GM18861 (cell line): ENCODE measurements around the gene GARNL3.

Experiments used
- ATAC-seq: cut with Tn5 transposase; IDR thresholded peaks from one replicate; pipeline ENCODE4 v1.9.1; 2021; ENCODE audit not compliant: unreplicated experiment

Gene GARNL3

DNA sequence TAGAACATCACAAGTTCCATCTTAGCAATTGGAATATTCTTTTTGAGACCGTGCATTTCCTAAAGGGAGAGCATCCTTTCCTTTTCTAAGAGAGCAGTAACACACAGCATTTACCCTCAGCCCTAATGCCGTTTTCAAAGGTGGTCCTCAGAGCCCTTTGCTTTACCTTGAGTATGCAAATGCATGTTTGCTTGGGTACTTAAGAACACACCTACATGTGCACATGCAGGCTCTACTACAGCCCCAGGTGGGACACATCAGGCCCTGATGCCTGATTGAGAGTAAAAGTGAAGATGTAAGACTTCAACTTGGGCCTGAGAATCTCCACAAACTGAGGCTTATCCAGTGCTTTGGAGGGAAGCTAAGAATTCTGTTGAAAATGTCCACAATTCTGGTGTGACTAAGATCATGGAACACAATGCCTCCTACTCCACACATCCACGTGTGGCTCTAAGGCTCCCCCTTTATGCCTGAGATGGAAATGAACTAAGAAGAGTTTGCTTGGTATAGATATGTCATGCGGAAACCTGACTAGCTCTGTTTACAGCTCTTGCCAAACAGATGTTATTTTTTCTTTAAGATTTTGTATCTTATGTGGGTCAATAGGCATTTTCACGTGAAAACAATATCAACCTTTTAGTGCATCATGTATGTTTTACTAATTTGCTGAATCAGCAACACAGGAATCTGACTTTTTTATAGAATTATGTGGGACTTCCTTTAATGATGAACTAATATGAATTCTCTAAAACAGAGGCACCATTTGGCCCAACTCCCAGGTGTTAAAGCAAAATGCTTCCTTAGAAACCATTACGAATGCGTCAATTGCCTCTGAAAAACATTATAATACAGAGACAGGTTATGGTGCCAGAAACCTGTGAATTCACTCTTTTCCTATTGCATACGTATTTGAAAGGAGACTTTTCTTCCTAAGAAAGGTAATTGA is 83.5 kb downstream of the GARNL3 start:
- ATAC-seq: no peak

DNA sequence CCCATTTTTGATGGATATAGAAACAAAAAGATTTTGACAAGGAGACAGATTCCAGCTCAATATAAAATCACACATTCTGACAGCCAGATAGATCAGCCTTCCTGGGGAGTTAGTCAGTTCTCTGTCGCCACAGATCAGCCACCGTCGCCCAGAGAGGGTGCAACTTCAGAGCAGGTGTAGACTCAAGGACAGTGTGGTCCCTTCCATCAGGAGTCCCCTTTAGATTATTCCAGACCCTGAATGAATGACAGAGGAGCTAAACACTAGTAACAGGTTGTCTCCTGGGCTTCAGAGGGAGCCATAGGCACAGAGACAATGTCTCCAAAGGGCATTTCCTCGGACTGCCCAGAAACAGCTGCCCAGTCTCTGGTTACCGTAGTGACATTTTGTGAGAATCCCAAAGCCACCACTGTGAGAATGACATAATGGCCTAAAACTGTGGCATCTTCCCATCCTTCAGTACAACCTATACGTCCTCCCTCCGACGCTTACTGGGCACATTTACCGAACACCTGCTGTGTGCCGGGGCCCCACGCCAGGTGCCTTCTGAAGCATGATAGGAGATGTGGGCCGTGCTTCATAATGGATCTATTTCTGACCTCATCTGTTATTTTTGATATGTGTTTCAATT is 85.0 kb downstream of the GARNL3 start:
- ATAC-seq: no peak

DNA sequence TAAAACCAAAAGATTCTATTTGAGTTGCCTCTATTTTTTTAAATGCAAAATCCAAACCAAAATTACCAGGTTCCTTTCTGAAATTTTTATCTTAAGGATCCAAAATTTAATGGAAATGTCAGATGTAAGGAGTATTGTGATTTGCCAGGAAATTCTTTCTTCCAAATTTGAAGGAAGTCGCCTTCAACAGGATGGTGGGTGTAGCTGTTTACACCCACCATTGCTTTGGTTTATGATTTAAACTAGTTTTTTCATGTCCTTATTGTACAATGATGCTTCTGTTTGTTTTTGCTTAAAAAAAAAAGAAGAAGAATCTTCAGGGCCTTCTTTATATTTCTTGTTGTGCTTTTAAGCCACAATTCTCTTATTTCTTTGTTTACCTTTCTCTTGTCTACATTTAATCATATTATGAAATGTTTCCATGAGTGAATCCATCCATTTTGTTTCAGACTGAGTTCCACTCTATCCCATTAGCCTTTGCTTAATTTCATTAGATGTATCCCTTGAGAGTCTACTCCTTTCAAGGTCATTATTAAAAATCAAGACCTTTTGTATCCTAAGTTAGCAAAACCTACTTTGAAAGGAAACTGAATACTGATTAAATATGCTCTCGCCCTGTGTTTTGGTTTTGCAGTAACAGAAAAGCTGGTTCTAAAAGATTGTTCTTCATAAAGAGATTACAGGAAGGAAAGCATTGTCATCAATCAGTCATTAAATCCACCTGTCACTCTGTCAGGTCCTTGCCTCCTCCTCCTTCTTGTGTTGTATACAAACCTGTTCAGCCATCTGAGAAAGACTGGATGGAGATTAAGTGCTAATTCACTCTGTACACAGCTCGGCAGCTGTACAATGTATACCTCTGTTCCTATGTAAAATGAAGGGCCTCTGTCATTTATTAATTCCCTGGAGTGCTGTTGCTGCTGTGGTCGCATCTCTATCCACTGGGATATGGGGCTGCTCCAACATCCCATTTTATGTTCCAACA is 86.9 kb downstream of the GARNL3 start:
- ATAC-seq: no peak

DNA sequence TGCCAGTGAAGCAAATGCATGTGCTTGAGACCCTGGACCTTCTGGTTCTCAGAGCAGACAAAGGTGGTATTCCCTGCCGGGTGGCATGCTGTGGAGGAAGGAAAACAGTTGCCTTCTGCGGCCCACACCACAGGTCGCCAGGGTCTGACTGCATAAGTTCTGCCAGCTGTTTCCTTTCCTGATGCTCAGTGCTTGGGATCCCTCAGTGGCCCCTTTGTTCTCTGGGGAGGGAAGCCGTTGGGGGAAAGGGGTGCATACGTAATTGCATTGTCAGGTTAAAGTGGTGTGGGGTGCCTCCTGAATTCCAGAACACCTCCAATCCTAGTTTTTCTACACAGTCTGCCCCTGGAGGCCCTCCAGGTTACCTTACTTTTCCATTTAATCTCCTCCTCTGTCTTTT is 89.3 kb downstream of the GARNL3 start:
- ATAC-seq: no peak

DNA sequence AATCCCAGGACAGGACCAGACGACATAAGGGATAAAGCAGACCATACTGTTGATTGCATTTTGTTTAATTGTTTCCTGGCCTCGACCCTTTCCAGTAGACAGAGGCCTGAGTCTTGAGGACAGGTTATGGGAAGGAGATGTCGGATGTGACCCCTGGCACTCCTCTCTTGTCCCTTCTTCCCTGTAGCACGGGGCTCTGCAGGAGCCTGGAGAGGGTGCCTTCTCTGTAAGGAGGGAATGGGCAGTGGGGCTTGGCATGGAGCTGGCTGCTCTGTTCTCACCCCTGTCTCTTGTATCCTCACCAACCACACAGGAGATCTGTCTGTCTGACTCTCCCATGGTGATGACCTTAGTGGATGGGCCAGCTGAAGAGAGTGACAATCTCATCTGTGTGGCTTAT is 92.3 kb downstream of the GARNL3 start:
- no peak for ATAC-seq

DNA sequence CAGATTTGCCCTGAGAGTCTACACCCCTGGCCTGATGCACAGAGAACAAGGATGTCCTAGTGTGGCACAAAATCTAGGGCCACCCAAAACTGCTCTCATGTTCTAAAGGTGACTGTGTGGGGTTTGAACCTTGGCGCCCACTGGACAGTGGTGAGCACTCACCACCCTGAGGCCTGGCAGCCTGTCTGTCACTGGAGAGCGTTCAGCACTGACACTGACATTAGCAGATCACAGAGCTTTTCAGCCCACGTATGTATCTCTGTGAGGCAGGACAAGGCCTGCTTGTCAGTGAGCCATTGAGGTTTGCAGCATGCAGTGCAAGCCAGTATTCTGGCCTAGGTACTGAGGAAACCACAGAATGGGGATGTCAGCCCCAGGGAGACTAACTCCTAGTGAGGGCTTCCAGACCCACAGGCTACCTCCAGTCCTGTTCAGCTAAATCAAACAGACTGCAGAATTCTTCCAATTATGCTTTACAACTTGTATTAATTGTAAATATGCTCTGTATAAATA is 93.5 kb downstream of the GARNL3 start:
- no peak for ATAC-seq

DNA sequence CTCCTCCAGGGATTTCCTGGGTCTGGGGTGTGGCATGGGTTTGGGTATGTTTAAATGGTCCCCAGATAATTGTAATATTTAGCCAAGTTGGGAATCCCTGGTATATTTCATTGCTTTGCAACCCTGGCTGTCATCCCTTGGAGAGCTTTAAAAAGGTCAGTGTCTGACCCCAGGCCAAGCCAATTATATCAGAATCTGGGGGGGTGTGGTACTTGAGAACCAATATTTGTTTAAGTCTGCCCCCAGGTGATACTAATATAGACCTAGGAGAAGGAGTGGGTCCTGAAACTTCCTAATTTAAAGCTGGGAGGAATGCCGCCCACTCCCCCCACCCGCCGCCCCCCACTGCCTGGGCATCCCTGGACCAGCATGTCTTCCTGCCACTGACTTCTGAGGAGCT is 94.2 kb downstream of the GARNL3 start:
- ATAC-seq: no peak

DNA sequence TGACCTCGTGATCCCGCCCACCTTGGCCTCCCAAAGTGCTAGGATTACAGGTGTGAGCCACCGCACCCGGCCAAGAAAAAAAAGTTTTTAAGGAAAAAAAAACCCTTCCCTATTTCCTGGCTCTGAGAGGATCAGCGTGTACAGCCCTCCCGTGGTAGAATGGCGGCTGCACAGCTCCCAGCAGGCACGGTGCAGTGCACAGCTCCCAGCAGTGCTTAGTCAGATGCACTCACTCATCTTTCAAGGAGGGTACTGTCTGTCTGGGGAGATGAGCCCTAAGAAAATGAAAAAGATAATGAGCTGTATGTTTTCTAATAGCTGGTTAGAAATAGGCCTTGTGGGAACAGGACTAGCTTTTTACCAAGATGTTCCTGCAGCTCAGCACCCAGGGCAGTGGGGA is 95.7 kb downstream of the GARNL3 start:
- no peak for ATAC-seq

DNA sequence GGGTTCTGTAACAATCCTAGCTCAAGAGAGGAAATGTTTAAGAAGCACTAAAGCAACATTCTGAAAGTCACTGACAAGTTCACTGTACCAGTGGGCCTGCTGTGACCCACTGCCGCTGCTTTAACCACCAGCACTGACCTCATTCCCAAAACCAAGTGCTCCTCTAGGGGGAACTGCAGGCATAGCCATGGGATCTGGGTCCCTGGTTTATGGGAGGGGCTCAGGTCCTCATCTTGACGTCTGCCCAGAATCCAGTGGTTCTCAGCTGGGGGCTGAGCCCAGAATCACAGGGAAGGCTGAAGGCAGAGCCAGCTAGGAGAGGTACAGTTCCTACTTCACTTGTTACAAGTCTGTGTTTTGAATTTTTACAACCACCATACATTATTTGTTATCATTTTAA is 96.3 kb downstream of the GARNL3 start:
- no peak for ATAC-seq

DNA sequence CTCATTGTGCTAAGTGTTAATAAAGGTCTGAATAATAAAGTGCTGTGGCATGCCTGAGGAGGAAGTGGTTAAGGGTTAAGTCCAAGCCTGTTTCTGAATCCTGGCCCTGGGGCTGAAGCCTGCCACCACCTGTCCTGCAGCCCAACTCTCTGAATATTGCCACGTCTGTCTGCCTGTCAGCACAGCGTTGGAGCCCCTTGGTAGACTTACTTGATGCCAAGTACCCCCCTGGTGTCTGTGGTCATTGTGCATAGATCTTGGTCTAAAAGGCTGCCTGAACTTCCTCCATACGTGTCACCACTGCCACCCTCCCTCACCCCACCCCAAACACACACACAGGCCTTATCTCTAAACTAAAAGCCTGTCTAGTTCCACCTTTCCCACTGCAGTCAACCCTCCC is 97.0 kb downstream of the GARNL3 start:
- no peak for ATAC-seq

DNA sequence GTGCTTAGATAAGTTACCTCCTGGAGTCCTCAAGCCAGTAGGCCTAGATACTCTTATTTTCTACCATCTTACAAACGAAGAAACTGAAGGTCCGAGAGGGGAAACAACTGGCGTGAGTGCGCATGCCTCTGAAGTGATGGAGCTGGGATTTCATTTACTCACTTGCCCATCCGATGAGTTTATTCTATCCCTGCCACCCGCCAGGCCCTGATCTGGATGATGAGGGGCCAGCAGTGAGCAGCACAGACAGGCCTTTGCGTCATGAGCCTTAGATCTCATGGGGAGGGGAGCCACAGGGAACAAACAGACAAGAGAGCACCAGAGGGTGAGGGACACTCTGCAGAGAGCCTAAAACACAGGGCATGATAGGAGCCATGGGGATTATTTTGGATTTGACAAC is 98.3 kb downstream of the GARNL3 start:
- no peak for ATAC-seq

DNA sequence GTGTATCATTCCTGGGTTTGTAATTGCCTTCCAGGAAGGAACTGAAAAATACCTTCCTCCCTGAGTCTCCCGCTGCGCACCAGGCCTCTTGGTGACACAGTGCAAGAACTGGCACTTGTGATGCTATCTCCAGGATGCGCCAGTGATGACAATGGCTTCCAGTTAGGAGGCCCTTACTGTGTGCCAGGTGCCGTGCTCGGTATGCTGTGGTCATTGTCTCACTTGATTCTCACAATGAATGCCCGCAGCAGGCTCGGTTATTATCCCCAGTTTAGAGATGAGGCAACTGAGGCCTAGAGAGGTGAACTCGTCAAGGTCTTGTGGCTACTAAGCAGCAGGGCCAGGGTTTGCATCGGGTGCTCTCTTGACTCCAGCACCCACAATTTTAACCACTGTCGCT is 100.9 kb downstream of the GARNL3 start:
- ATAC-seq: no peak

DNA sequence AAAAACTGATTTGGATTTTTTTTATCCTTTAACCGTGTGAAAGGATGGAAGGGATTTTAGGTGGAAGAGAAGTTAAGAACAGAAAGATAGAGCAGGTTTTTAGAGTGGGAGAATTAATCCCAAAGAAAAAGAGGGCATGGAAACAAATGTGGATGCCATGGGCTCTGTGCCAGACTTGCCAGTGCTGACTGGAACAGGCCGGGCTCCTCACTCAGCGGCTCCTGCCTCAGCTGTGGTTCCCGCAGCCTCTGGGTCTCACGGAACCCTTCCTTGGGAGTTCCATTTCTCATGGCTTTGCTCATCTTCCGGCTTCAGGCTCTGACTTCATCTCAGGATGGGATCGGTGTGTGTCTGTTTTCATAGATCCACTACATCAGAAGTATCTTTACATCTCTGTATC is 102.0 kb downstream of the GARNL3 start:
- no peak for ATAC-seq

DNA sequence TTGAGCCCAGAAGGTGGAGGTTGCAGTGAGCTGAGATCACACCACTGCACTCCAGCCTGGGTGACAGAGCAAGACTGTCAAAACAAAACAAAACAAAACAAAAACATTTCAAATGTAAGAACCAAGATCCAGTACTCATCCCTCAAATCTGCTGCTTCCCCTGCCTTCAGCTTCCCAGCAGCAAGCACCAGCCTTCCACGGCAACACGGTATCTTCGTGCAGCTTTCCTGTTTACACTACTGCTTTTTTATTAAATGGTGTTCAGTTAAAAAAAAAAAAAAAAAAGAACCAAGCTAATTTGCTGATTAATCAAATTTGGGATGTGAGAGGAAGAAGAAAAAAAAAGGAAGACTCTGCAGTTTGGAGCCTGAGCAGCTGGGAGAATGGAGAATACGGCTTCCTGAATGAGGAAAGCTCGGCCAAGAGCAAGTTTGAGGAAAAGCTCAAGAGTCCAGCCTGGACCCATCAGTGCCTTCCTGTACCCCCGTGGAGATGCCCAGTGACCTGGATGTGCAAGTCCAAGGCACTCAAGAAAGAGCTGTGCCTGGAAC is 104.4 kb downstream of the GARNL3 start:
- ATAC-seq: no peak

DNA sequence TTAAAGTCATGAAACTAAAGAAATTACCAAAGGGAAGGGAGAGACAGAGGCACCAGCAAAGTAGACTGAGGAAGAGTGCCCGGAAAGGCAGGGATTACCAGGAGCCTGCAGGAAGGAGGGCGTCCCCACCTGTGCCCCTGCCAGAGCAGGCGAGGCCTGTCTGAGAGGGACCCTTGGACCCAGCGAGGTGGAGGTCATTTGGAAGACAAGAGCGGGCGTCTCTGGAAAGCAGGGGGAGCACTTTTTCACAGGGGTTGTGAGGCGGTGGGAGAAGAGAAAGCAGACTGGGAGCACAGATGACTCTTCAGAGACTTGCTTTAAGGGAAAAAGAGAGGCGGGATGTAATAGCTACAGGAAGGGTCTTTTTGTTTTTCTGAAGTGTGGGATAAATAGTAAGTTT is 104.9 kb downstream of the GARNL3 start:
- no peak for ATAC-seq

DNA sequence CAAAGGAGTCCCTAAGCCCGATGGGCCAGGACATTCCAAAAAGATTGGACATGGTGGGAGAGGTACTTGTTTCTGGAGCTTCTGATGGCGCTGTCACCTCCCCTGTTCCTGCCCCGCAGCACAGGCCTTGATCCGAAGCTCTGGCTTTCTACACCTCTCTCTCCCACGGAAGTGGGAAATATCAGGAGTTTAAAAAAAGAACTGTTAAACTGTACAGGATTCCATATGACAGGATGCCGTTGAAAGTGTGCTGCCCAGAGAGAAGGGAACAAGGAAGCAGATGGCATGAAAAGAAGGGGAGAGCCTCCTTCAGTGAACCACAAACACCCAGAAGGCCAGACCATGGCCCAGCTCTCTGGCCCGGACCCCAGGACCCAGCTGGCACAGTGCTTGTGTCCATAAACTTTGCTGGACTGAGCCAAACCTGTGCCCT is 105.6 kb downstream of the GARNL3 start:
- ATAC-seq: no peak

DNA sequence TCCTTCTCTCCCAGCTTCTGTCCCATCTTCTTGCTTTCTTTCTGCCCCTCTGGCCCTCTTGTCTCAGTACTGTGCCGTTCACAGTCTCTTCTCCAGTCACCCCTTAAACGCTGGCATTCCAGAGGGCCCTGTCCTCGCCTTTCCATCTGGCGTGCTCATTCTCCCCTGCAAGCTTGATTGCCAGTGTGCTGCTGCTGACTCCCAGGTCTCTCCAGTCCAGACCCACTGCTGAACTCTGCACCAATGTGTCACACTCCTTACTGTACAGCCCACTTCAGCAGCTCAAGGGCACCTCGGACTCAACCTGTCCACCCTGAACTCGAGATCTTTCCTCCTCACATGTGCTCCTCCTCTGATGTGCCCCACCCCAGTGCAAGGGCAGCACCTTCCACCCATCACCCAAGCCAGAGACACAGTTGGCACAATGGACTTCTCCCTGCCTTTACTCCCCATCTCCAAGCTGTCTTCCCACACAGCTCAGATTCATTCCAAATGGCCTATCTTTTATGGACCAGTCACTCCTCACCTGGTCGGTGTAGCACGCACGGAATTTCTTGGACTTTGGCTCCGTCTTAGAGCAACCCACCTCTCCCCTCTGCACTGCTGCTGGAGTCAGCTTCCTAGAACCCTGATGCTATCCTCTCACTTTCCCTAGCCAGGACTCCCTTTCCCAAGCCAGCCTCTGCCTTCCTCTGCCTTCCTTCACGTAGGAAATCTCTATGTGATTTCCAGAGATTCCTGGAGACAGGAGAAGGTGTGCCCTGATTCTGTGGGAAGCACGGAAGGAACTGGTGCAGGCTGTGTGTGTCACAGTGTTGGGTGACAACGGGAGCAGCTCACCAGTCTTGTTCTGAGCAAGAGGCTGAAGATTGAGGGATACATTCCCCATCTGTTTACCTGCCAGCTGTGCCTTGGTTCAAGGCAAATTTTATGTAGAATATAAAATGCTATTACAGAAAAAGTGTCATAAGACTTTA is 106.4 kb downstream of the GARNL3 start:
- ATAC-seq: no peak

DNA sequence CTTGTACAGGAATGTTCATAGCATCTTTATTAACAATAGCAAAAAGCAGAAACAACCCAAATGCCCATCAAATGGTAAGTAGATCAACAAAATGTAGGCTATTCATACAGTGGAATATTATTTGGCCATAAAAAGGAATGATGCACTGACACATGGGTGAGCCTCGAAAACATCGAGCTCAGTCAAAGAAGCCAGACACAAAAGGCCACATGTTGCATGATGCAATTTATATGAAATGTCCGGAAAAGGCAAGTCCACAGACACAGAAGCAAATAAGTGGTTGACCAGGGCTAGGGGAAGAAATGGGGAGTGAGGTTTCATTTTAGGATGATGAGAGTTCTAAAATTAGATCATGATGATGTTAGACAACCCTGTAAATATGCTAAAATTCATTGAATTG is 115.9 kb downstream of the GARNL3 start:
- no peak for ATAC-seq

DNA sequence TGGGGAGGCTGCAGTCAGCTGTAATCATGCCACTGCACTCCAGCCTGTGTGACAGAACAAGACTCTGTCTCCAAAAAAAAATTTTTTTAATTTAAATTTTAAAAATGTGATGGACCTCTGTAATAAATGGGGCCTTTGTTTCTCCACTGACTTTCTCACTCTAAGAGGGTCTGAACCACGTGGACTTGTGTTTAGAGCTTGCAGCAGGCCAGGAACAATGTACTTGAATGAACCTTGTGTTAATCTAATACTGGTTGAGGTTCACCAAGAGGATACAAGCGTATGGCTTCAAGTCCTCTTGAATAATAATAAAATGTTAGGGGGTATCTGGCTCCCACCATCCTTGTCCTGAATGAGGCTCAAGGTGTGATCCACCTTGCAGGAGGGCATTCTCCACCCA is 118.0 kb downstream of the GARNL3 start:
- ATAC-seq: no peak
